CD4-positive, alpha-beta T cell treated with Interleukin-17A for 1 hour (primary cell): Measurements from ENCODE around the gene OSBPL2.
A peak's percentile ranks its signal among the peaks of the same experiment; 100 is the strongest.

ENCODE experiments used
- DNase-seq: peaks from one replicate; pipeline ENCODE4 v3.0.0-alpha.2; 2020

Gene OSBPL2

GRCh38 chr20:62315773-62316172 is 77.5 kb downstream of the OSBPL2 start:
- DNase-seq, result no peak

GRCh38 chr20:62316331-62317166 is 78.2 kb downstream of the OSBPL2 start:
- no peak for DNase-seq

- no peak for DNase-seq
These were observed 78.9 kb downstream of the OSBPL2 start for GRCh38 chr20:62317167-62317655.

- no peak for DNase-seq
These were observed 80.4 kb downstream of the OSBPL2 start for GRCh38 chr20:62318400-62319345.

- no peak for DNase-seq
These were observed 81.1 kb downstream of the OSBPL2 start for GRCh38 chr20:62319346-62319909.

GRCh38 chr20:62320581-62321354 is 82.4 kb downstream of the OSBPL2 start:
- no peak for DNase-seq

- peak; percentile 4 for DNase-seq
These were observed 83.2 kb downstream of the OSBPL2 start for GRCh38 chr20:62321521-62321948.

GRCh38 chr20:62321975-62322374 is 83.7 kb downstream of the OSBPL2 start:
- no peak for DNase-seq

- no peak for DNase-seq
These were observed 84.2 kb downstream of the OSBPL2 start for GRCh38 chr20:62322492-62323041.

GRCh38 chr20:62323146-62323979 is 85.0 kb downstream of the OSBPL2 start:
- no peak for DNase-seq

- DNase-seq, result no peak
These were observed 85.9 kb downstream of the OSBPL2 start for GRCh38 chr20:62323980-62324906.

GRCh38 chr20:62325172-62325905 is 87.0 kb downstream of the OSBPL2 start:
- no peak for DNase-seq

GRCh38 chr20:62326559-62326958 is 88.2 kb downstream of the OSBPL2 start:
- DNase-seq, result no peak

GRCh38 chr20:62326959-62327725 is 88.8 kb downstream of the OSBPL2 start:
- DNase-seq, result no peak

GRCh38 chr20:62327726-62328495 is 89.6 kb downstream of the OSBPL2 start:
- no peak for DNase-seq

- DNase-seq, result no peak
These were observed 90.5 kb downstream of the OSBPL2 start for GRCh38 chr20:62328684-62329388.
